Gastrocnemius medialis (tissue), 4 donors: ENCODE results near the gene CCDC63. TPM values are rescaled to one million over a fixed set of nuclear protein-coding genes. Genes with fewer than 3 reads are reported as not detected.
A peak's percentile ranks its signal among the peaks of the same experiment; 100 is the strongest.

ENCODE experiments used
- ATAC-seq, 2 donors: fragments of 150-250 bp; one replicate each; pipeline ENCODE4 v1.9.1; 2016
- DNase-seq, 2 donors: peaks; one replicate each; pipeline ENCODE4 v3.0.0-alpha.2; 2019
- H3K27ac ChIP-seq, 4 donors: fragments of 200-600 bp; sonication (generic); 1 replicate in 1 of 4; 2 replicates in 3 of 4; pipeline ENCODE4 v1.5.1; 2016 to 2018; ENCODE audit warnings: mild to moderate bottlenecking in 2 of 4, moderate library complexity in 1 of 4
- H3K27me3 ChIP-seq, 3 donors: fragments of 200-600 bp; sonication (generic) in 2 of 3; 1 replicate in 1 of 3; 2 replicates in 2 of 3; pipeline versions ENCODE4 v1.5.1 to v1.6.0; 2016 to 2019; ENCODE audit warnings: mild to moderate bottlenecking in 1 of 3, moderate library complexity in 1 of 3
- H3K36me3 ChIP-seq, 2 donors: fragments of 200-600 bp; sonication (generic) in 1 of 2; one replicate each; pipeline ENCODE4 v1.5.1; 2017 to 2018
- H3K4me1 ChIP-seq, 2 donors: fragments of 200-600 bp; sonication (generic) in 1 of 2; one replicate each; pipeline ENCODE4 v1.5.1; 2016 to 2017; ENCODE audit warnings: mild to moderate bottlenecking in 2 of 2
- H3K4me3 ChIP-seq, 4 donors: fragments of 200-600 bp; sonication (generic) in 3 of 4; 1 replicate in 1 of 4; 2 replicates in 3 of 4; pipeline ENCODE4 v1.5.1; 2016 to 2019; ENCODE audit warnings: mild to moderate bottlenecking in 2 of 4
- H3K9me3 ChIP-seq, 3 donors: fragments of 200-600 bp; sonication (generic) in 2 of 3; 1 replicate in 1 of 3; 2 replicates in 2 of 3; pipeline ENCODE4 v1.5.1; 2016 to 2019
- POLR2A ChIP-seq, 2 donors: fragments of 450-650 bp; IDR thresholded peaks; one replicate each; pipeline ENCODE4 v1.6.1; 2017; ENCODE audit warnings: antibody characterized with exemption in 2 of 2, mild to moderate bottlenecking in 2 of 2, moderate library complexity in 2 of 2
- in situ Hi-C, 4 donors: fragments of 200-750 bp; cut with MboI; loops; one replicate each; pipeline versions ENCODE4 v1.15.0 to v1.8.0; 2017; ENCODE audit warnings: low sequenced_read_pairs in 4 of 4
- intact Hi-C: fragments of 100-400 bp; cut with DNase I; formaldehyde crosslinking; loops from one replicate; pipeline ENCODE4 v1.15.1; 2023; ENCODE audit warnings: low total_unique reads
- total RNA-seq, 4 donors: library from RNA; depleted of rRNA; stranded (reverse); fragments of >200 nt; gene quantifications; one replicate each; pipeline versions ENCODE4 v1.1.0 to v1.2.3, GENCODE V29; 2016
- TF ChIP-seq, protein P1 (sequence below), 5 experiments: fragments of 450-650 bp in 3 of 5; fragments of 200-600 bp in 2 of 5; sonication (generic) in 2 of 5; IDR thresholded peaks in 4 of 5; conservative IDR thresholded peaks in 1 of 5; 1 replicate in 4 of 5; 2 replicates in 1 of 5; pipeline ENCODE4 v1.5.1; 2016 to 2019; ENCODE audit warnings: antibody characterized with exemption in 5 of 5, mild to moderate bottlenecking in 3 of 5, moderate library complexity in 3 of 5

The CCDC63 gene
- total RNA-seq, 4 donors from 2014 or later, result not detected

DNA sequence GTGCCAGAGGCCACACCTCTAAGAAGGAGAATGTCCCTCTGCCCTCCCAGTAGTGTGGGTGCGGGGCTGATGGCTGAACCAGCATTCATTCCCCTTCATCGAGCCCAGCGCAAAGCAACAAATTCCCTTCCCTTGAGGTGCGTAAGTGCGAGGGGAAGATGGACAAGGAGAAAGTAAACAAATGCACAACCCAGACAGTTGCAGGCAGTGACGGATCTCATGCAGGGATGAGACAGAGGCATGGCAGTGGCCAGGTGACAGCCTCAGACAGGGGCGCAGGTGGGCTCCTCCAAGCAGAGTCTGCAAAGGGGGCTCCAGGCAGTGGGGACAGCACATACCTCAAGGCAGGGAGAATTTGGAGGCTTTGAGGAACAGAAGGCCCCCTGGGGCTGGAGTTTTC lies 75.9 kb downstream of the CCDC63 start:
- H3K4me1 ChIP-seq, result peaks cover 6 to 34% of the 10 kb centered on the region in 2 donors
- intact Hi-C loops, result no loop called here
- H3K27ac ChIP-seq, result peak overlapping the region in 3 of 4 donors; percentile 7 to 42 (median 13)
- H3K4me3 ChIP-seq, result no peak overlapping the region
- ATAC-seq (no peak), DNase-seq (no peak)
- no peaks in the 10 kb centered on the region for H3K27me3 ChIP-seq
- no peaks in the 10 kb centered on the region for H3K36me3 ChIP-seq
- no peaks in the 10 kb centered on the region for H3K9me3 ChIP-seq
- TF ChIP-seq, protein P1, sequence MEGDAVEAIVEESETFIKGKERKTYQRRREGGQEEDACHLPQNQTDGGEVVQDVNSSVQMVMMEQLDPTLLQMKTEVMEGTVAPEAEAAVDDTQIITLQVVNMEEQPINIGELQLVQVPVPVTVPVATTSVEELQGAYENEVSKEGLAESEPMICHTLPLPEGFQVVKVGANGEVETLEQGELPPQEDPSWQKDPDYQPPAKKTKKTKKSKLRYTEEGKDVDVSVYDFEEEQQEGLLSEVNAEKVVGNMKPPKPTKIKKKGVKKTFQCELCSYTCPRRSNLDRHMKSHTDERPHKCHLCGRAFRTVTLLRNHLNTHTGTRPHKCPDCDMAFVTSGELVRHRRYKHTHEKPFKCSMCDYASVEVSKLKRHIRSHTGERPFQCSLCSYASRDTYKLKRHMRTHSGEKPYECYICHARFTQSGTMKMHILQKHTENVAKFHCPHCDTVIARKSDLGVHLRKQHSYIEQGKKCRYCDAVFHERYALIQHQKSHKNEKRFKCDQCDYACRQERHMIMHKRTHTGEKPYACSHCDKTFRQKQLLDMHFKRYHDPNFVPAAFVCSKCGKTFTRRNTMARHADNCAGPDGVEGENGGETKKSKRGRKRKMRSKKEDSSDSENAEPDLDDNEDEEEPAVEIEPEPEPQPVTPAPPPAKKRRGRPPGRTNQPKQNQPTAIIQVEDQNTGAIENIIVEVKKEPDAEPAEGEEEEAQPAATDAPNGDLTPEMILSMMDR (IDR thresholded peaks at IDR 0.05 in 4 of 5, conservative IDR thresholded peaks at IDR 0.05 in 1 of 5), result no peak
- no peak for TF ChIP-seq POLR2A (IDR thresholded peaks at IDR 0.05)
- in situ Hi-C loops, result no loop called here

DNA sequence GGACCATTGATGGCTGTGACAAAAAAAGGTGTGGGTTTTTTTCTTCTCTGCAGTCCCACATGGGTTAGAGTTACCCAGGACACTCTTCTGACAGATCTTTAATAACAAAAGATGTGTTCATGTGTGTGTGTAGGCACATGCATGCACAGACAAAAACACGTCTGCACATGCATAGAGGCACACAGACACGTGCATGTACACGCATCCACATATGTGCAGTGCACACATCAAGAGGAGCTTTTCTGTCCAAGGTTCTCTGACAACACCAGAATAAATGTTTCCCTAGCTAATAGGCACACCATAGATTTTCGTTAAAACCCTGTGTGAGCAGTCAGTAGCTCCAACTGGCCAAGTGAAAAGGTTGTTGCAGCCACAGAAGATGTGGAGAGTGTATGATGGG lies 76.4 kb downstream of the CCDC63 start:
- no peak overlapping the region for H3K4me3 ChIP-seq
- H3K9me3 ChIP-seq, result no peaks in the 10 kb centered on the region
- no peaks in the 10 kb centered on the region for H3K36me3 ChIP-seq
- H3K27me3 ChIP-seq, result no peaks in the 10 kb centered on the region
- intact Hi-C loops (no loop called here), in situ Hi-C loops (no loop called here)
- DNase-seq, result no peak
- peaks cover 7 to 32% of the 10 kb centered on the region in 2 donors for H3K4me1 ChIP-seq
- ATAC-seq, result no peak
- TF ChIP-seq, protein P1 (IDR thresholded peaks at IDR 0.05 in 4 of 5, conservative IDR thresholded peaks at IDR 0.05 in 1 of 5), result no peak
- no peak for TF ChIP-seq POLR2A (IDR thresholded peaks at IDR 0.05)
- H3K27ac ChIP-seq, result peak overlapping the region in 1 of 4 donors; percentile 42

DNA sequence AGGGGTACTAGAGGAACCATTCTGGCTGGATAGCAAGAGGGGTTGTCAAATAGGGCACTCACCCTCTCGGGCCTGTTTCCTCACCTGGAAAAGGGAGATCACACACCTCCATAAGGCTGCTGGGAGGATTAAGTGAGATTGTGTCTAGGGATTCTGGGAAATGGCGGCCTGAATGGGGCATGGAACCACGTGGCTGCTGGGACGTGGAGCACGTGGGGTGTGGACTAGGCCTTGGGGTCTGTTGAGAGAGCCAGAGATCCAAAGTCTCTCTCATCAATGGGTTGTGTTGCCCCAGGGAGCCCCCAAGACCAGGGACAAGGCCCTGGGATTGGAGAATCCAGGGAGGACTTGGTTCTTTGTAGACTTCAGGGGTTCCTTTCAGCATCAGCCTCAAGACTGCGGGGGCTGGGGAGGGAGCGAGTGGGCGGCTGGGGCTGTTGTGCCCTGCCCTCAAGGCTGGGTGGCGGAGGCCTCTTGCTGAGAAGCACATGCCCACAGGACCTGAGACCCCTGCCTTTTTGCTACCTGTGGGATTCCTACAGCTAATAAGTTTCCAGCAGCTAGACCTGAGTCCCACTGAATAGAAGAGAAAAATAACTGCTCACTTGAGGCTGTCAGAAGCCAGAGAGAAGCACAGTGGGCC lies 77.0 kb downstream of the CCDC63 start:
- intact Hi-C loops, result no loop called here
- Histone ChIP-seq H3K4me1 (peaks cover 6 to 28% of the 10 kb centered on the region in 2 donors), H3K4me3 (no peak overlapping the region), H3K27ac (peak overlapping the region in 1 of 4 donors; percentile 38), H3K27me3 (no peaks in the 10 kb centered on the region), H3K9me3 (no peaks in the 10 kb centered on the region), H3K36me3 (no peaks in the 10 kb centered on the region)
- DNase-seq (no peak), ATAC-seq (no peak)
- TF ChIP-seq, protein P1 (IDR thresholded peaks at IDR 0.05 in 4 of 5, conservative IDR thresholded peaks at IDR 0.05 in 1 of 5), result no peak
- no peak for TF ChIP-seq POLR2A (IDR thresholded peaks at IDR 0.05)
- in situ Hi-C loops, result no loop called here

DNA sequence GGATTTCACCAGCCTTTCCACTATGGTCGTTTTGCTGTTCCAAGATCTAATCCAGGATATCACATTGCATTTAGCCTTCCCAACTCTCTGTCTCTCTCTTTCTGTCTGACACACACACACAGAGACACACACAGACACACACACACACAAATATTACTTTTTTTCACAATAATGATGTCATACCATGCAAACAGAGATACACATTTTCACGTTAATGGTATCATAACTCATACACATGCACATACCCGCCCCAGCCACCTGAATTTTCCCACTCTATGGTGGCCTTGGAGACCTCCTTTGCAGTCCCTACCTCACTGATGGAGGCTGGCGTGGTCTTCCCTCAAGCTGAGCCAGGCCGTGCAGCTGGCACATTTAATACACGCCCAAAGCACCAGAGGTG lies 80.8 kb downstream of the CCDC63 start:
- in situ Hi-C loops, result loop anchor here in 1 of 4 donors (25.0 kb wide), 1 partner anchor 385 kb away; no protein-coding TSS in a partner anchor
- ATAC-seq (no peak), DNase-seq (no peak)
- TF ChIP-seq, protein P1 (IDR thresholded peaks at IDR 0.05 in 4 of 5, conservative IDR thresholded peaks at IDR 0.05 in 1 of 5), result no peak
- no peak for TF ChIP-seq POLR2A (IDR thresholded peaks at IDR 0.05)
- Histone ChIP-seq H3K9me3 (no peaks in the 10 kb centered on the region), H3K4me3 (no peak overlapping the region), H3K36me3 (no peaks in the 10 kb centered on the region), H3K27ac (peak overlapping the region; percentile 71 to 85 (median 78)), H3K4me1 (peaks cover 9 to 24% of the 10 kb centered on the region in 2 donors), H3K27me3 (no peaks in the 10 kb centered on the region)
- intact Hi-C loops, result no loop called here
